SK-N-SH (cell line): Measurements from ENCODE around the gene CMYA5. TPM values are rescaled to one million over a fixed set of nuclear protein-coding genes. Genes with fewer than 3 reads are reported as not detected.

Experiments
- CTCF ChIA-PET: fragments of 300-600, 350-600 bp; formaldehyde crosslinking; extraction: SDS; loops from one replicate; lab custom pipeline; 2021; lab: Yijun Ruan, JAX
- POLR2A ChIA-PET: fragments of 350-600 bp; sonication (Branson Sonifier 250); formaldehyde crosslinking; extraction: SDS; loops from one replicate; lab custom pipeline; 2020; ENCODE audit warnings: antibody characterized with exemption, inconsistent platforms; lab: Yijun Ruan, JAX
- DNase-seq: peaks from one replicate; pipeline ENCODE4 v3.0.0; 2012
- H2AFZ ChIP-seq: fragments of 200-600 bp; sonication (generic); 2 replicates; pipeline ENCODE4 v1.8.1; 2016; ENCODE audit warnings: antibody characterized with exemption, mild to moderate bottlenecking, low read depth
- H3F3A ChIP-seq: fragments of 200-600 bp; sonication (generic); replicated peaks from 2 replicates; pipeline ENCODE3; 2016; ENCODE audit warnings: antibody characterized with exemption, mild to moderate bottlenecking; ENCODE audit not compliant: insufficient read depth
- H3K27ac ChIP-seq, 2 experiments: fragments of 200-500 bp in 1 of 2; fragments of 200-600 bp in 1 of 2; sonication (Bioruptor generic) in 1 of 2; sonication (generic), shearing (Covaris generic) in 1 of 2; 2 replicates each; pipeline versions ENCODE4 v1.5.1 to v1.6.1; 2014 to 2016; ENCODE audit warnings: low read depth in 2 of 2, inconsistent platforms in 1 of 2, low read length in 1 of 2, mild to moderate bottlenecking in 1 of 2, mixed read lengths in 1 of 2
- H3K27me3 ChIP-seq: fragments of 200-600 bp; sonication (generic), shearing (Covaris generic); 2 replicates; pipeline ENCODE4 v1.6.1; 2016; ENCODE audit warnings: mixed run types; ENCODE audit not compliant: insufficient read depth
- H3K36me3 ChIP-seq, 2 experiments: fragments of 200-500 bp in 1 of 2; fragments of 200-600 bp in 1 of 2; sonication (Bioruptor generic) in 1 of 2; sonication (generic) in 1 of 2; replicated peaks in 1 of 2; 2 replicates each; pipeline versions ENCODE3 to v1.5.1; 2014 to 2016; ENCODE audit warnings: low read length in 1 of 2, mild to moderate bottlenecking in 1 of 2; ENCODE audit not compliant: insufficient read depth in 2 of 2, control insufficient read depth in 1 of 2
- H3K4me1 ChIP-seq, 2 experiments: fragments of 200-500 bp in 1 of 2; fragments of 200-600 bp in 1 of 2; sonication (Bioruptor generic) in 1 of 2; sonication (generic), shearing (Covaris generic) in 1 of 2; 2 replicates each; pipeline versions ENCODE4 v1.5.1 to v1.6.1; 2014 to 2016; ENCODE audit warnings: low read depth in 1 of 2, low read length in 1 of 2, mixed run types in 1 of 2; ENCODE audit not compliant: insufficient read depth in 2 of 2, control insufficient read depth in 1 of 2
- H3K4me2 ChIP-seq: fragments of 200-600 bp; sonication (generic), shearing (Covaris generic); 2 replicates; pipeline ENCODE4 v1.6.1; 2017; ENCODE audit warnings: mixed run types
- H3K4me3 ChIP-seq, 2 experiments: fragments of 200-500 bp in 1 of 2; fragments of 200-600 bp in 1 of 2; sonication (Bioruptor generic) in 1 of 2; sonication (generic), shearing (Covaris generic) in 1 of 2; 2 replicates each; pipeline versions ENCODE4 v1.5.1 to v1.8.1; 2014 to 2016; ENCODE audit warnings: low read depth in 2 of 2, inconsistent platforms in 1 of 2, low read length in 1 of 2, mild to moderate bottlenecking in 1 of 2, mixed read lengths in 1 of 2, moderate library complexity in 1 of 2
- H3K79me2 ChIP-seq: fragments of 200-600 bp; sonication (generic); 2 replicates; pipeline ENCODE4 v1.8.1; 2017; ENCODE audit warnings: mild to moderate bottlenecking; ENCODE audit not compliant: insufficient read depth
- H3K9ac ChIP-seq: fragments of 200-600 bp; sonication (generic); 2 replicates; pipeline ENCODE4 v1.6.1; 2017; ENCODE audit warnings: mixed run types
- H3K9me2 ChIP-seq: fragments of 200-600 bp; sonication (generic); 2 replicates; pipeline ENCODE4 v1.6.1; 2017; ENCODE audit warnings: mixed run types
- H3K9me3 ChIP-seq: fragments of 200-600 bp; sonication (generic); 2 replicates; pipeline ENCODE4 v1.6.1; 2017; ENCODE audit warnings: mixed run types, mild to moderate bottlenecking, moderate library complexity
- H4K20me1 ChIP-seq: fragments of 200-600 bp; sonication (generic); 2 replicates; pipeline ENCODE4 v1.6.1; 2017; ENCODE audit warnings: mild to moderate bottlenecking, mixed run types; ENCODE audit not compliant: insufficient read depth
- EZH2phosphoT487 ChIP-seq: fragments of 200-600 bp; sonication (generic); IDR thresholded peaks from 2 replicates; pipeline ENCODE4 v1.6.1; 2017; ENCODE audit warnings: low read depth, mixed run types, mild to moderate bottlenecking, antibody characterized with exemption, moderate library complexity, borderline replicate concordance
- JUND ChIP-seq: IDR thresholded peaks from 2 replicates; pipeline ENCODE4 v1.4.0; 2012
- MXI1 ChIP-seq: IDR thresholded peaks from 2 replicates; pipeline ENCODE4 v1.6.1; 2012; ENCODE audit warnings: mild to moderate bottlenecking, low read depth, low read length, improper control_type of control experiment
- NFIC ChIP-seq: IDR thresholded peaks from 2 replicates; pipeline ENCODE4 v1.4.0; 2012; ENCODE audit warnings: borderline replicate concordance
- POLR2AphosphoS5 ChIP-seq: IDR thresholded peaks from 2 replicates; pipeline ENCODE4 v1.6.1; 2012; ENCODE audit warnings: low read depth, low read length
- RAD21 ChIP-seq: IDR thresholded peaks from 2 replicates; pipeline ENCODE4 v1.6.1; 2012; ENCODE audit warnings: mild to moderate bottlenecking, low read length
- RXRA ChIP-seq: IDR thresholded peaks from 2 replicates; pipeline ENCODE4 v1.4.0; 2012; ENCODE audit warnings: low read depth, mild to moderate bottlenecking, borderline replicate concordance
- TCF12 ChIP-seq: IDR thresholded peaks from 2 replicates; pipeline ENCODE4 v1.4.0; 2012
- TEAD4 ChIP-seq: IDR thresholded peaks from 2 replicates; pipeline ENCODE4 v1.4.0; 2012; ENCODE audit warnings: mild to moderate bottlenecking, borderline replicate concordance; ENCODE audit not compliant: insufficient read depth
- USF1 ChIP-seq: IDR thresholded peaks from 2 replicates; pipeline ENCODE4 v1.4.0; 2012; ENCODE audit warnings: low read depth, borderline replicate concordance
- YY1 ChIP-seq: IDR thresholded peaks from 2 replicates; pipeline ENCODE4 v1.4.0; 2012; ENCODE audit warnings: low read depth, mild to moderate bottlenecking
- WGBS: methylation state at CpG from one replicate; pipeline ENCODE4 v1.1.6; 2017; ENCODE audit warnings: low lambda C conversion rate; 5-methylcytosine and 5-hydroxymethylcytosine counted together
- polyA plus RNA-seq, 3 experiments: library from polyadenylated mRNA; depleted of rRNA; stranded (reverse); fragments of >200 nt; gene quantifications; 2 replicates each; pipeline ENCODE4 v1.2.3, GENCODE V29; 2012
- TF ChIP-seq, protein P1 (sequence below): IDR thresholded peaks from 2 replicates; pipeline ENCODE4; 2012
- TF ChIP-seq, protein P2 (sequence below): IDR thresholded peaks from 2 replicates; pipeline ENCODE4 v1.6.1; 2012; ENCODE audit warnings: mild to moderate bottlenecking, low read depth, low read length, moderate library complexity
- TF ChIP-seq, protein P3 (sequence below): IDR thresholded peaks from 2 replicates; pipeline ENCODE4 v1.4.0; 2012; ENCODE audit warnings: low read depth, borderline replicate concordance
- TF ChIP-seq, protein P4 (sequence below): IDR thresholded peaks from 2 replicates; pipeline ENCODE4 v1.4.0; 2012; ENCODE audit warnings: low read depth

CMYA5 gene
- polyA plus RNA-seq, 1 of the 3 experiments (the other 2 are of a cell fraction), result 0.12 TPM

GRCh38 chr5:79837761-79838551 is 148.3 kb downstream of the CMYA5 start (continued):
- TF ChIP-seq, protein P1, sequence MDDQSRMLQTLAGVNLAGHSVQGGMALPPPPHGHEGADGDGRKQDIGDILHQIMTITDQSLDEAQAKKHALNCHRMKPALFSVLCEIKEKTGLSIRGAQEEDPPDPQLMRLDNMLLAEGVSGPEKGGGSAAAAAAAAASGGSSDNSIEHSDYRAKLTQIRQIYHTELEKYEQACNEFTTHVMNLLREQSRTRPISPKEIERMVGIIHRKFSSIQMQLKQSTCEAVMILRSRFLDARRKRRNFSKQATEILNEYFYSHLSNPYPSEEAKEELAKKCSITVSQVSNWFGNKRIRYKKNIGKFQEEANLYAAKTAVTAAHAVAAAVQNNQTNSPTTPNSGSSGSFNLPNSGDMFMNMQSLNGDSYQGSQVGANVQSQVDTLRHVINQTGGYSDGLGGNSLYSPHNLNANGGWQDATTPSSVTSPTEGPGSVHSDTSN, result no peak

GRCh38 chr5:79840084-79840990 is 150.7 kb downstream of the CMYA5 start:
- Histone ChIP-seq H4K20me1 (no peaks in the 10 kb centered on the region), H3K4me2 (no peak overlapping the region), H3K27ac (no peak overlapping the region), H3K4me1 (no peaks in the 10 kb centered on the region; a peak in 1 of 4 replicates), H2AFZ (no peak overlapping the region), H3K9ac (no peak overlapping the region), H3F3A (no peaks in the 10 kb centered on the region), H3K27me3 (peaks cover 4% of the 10 kb centered on the region; the same call in 1 of the 2 replicates), H3K4me3 (no peak overlapping the region), H3K36me3 (no peaks in the 10 kb centered on the region), H3K79me2 (no peaks in the 10 kb centered on the region), H3K9me2 (no peaks in the 10 kb centered on the region), H3K9me3 (no peaks in the 10 kb centered on the region)
- ChIA-PET CTCF (interaction anchor here (0.8 to 2.6 kb wide), 2 partner anchors 12 to 17 kb away, joined by 4 to 12 read pairs; no protein-coding TSS in a partner anchor), POLR2A (no interaction called here)
- 27% methylated on average over 7 of the region's 7 CpGs for WGBS
- no peak for DNase-seq
- TF ChIP-seq RAD21 (no peak), USF1 (no peak), TEAD4 (no peak)

GRCh38 chr5:79841172-79841571 is 151.5 kb downstream of the CMYA5 start:
- Histone ChIP-seq H3K9me2 (no peaks in the 10 kb centered on the region), H3K9ac (no peak overlapping the region), H3K36me3 (no peaks in the 10 kb centered on the region), H3K79me2 (no peaks in the 10 kb centered on the region), H4K20me1 (no peaks in the 10 kb centered on the region), H3K27me3 (peaks cover 4% of the 10 kb centered on the region; the same call in 1 of the 2 replicates), H3K4me2 (no peak overlapping the region), H3F3A (no peaks in the 10 kb centered on the region), H3K27ac (no peak overlapping the region), H3K4me1 (no peaks in the 10 kb centered on the region; a peak in 1 of 4 replicates), H3K9me3 (no peaks in the 10 kb centered on the region), H3K4me3 (no peak overlapping the region), H2AFZ (no peak overlapping the region)
- DNase-seq, result no peak
- ChIA-PET POLR2A (no interaction called here), CTCF (interaction anchor here (0.8 to 2.6 kb wide), 2 partner anchors 13 to 17 kb away, joined by 4 to 12 read pairs; no protein-coding TSS in a partner anchor)
- TF ChIP-seq POLR2AphosphoS5, result no peak
- no peak for TF ChIP-seq YY1
- TF ChIP-seq, protein P2, sequence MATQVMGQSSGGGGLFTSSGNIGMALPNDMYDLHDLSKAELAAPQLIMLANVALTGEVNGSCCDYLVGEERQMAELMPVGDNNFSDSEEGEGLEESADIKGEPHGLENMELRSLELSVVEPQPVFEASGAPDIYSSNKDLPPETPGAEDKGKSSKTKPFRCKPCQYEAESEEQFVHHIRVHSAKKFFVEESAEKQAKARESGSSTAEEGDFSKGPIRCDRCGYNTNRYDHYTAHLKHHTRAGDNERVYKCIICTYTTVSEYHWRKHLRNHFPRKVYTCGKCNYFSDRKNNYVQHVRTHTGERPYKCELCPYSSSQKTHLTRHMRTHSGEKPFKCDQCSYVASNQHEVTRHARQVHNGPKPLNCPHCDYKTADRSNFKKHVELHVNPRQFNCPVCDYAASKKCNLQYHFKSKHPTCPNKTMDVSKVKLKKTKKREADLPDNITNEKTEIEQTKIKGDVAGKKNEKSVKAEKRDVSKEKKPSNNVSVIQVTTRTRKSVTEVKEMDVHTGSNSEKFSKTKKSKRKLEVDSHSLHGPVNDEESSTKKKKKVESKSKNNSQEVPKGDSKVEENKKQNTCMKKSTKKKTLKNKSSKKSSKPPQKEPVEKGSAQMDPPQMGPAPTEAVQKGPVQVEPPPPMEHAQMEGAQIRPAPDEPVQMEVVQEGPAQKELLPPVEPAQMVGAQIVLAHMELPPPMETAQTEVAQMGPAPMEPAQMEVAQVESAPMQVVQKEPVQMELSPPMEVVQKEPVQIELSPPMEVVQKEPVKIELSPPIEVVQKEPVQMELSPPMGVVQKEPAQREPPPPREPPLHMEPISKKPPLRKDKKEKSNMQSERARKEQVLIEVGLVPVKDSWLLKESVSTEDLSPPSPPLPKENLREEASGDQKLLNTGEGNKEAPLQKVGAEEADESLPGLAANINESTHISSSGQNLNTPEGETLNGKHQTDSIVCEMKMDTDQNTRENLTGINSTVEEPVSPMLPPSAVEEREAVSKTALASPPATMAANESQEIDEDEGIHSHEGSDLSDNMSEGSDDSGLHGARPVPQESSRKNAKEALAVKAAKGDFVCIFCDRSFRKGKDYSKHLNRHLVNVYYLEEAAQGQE, result no peak
- no peak for TF ChIP-seq JUND
- TF ChIP-seq NFIC, result no peak
- TF ChIP-seq, protein P3, sequence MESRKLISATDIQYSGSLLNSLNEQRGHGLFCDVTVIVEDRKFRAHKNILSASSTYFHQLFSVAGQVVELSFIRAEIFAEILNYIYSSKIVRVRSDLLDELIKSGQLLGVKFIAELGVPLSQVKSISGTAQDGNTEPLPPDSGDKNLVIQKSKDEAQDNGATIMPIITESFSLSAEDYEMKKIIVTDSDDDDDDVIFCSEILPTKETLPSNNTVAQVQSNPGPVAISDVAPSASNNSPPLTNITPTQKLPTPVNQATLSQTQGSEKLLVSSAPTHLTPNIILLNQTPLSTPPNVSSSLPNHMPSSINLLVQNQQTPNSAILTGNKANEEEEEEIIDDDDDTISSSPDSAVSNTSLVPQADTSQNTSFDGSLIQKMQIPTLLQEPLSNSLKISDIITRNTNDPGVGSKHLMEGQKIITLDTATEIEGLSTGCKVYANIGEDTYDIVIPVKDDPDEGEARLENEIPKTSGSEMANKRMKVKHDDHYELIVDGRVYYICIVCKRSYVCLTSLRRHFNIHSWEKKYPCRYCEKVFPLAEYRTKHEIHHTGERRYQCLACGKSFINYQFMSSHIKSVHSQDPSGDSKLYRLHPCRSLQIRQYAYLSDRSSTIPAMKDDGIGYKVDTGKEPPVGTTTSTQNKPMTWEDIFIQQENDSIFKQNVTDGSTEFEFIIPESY, result no peak
- TF ChIP-seq EZH2phosphoT487, result no peak
- TF ChIP-seq TCF12, result no peak
- no peak for TF ChIP-seq RXRA
- TF ChIP-seq, protein P4, sequence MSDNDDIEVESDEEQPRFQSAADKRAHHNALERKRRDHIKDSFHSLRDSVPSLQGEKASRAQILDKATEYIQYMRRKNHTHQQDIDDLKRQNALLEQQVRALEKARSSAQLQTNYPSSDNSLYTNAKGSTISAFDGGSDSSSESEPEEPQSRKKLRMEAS, result no peak
- TF ChIP-seq MXI1, result no peak
- TF ChIP-seq TEAD4, result no peak
